HL-60 (cell line): Measurements from ENCODE around the gene STIM2.
A peak's percentile ranks its signal among the peaks of the same experiment; 100 is the strongest.

ENCODE experiments used
- DNase-seq, 2 experiments: peaks; one replicate each; pipeline ENCODE4 v3.0.0-alpha.2; 2010 to 2020; ENCODE audit warnings: low read depth in 1 of 2, low spot score in 1 of 2
- H3K27ac ChIP-seq: fragments of 250-450 bp; sonication (Bioruptor Pico); replicated peaks from 2 replicates; pipeline ENCODE4 v1.5.1; 2020; ENCODE audit warnings: mild to moderate bottlenecking, moderate library complexity
- H3K27me3 ChIP-seq: fragments of 250-450 bp; sonication (Bioruptor Pico); 2 replicates; pipeline ENCODE4 v1.5.1; 2021; ENCODE audit warnings: mild to moderate bottlenecking, moderate library complexity; ENCODE audit not compliant: insufficient read depth, poor library complexity, severe bottlenecking
- H3K4me3 ChIP-seq: replicated peaks from 2 replicates; pipeline ENCODE4 v1.5.1; 2011; ENCODE audit warnings: mild to moderate bottlenecking, control low read depth, low read length; ENCODE audit not compliant: insufficient read depth
- GABPA ChIP-seq: IDR thresholded peaks from 2 replicates; pipeline ENCODE4 v1.6.1; 2012; ENCODE audit warnings: low read depth
- POLR2AphosphoS5 ChIP-seq: IDR thresholded peaks from 2 replicates; pipeline ENCODE4 v1.6.1; 2012; ENCODE audit warnings: low read depth
- SPI1 ChIP-seq: IDR thresholded peaks from 2 replicates; pipeline ENCODE4 v1.6.1; 2012; ENCODE audit warnings: low read depth, mild to moderate bottlenecking, borderline replicate concordance
- TF ChIP-seq, protein P1 (sequence below): IDR thresholded peaks from 2 replicates; pipeline ENCODE4 v1.6.1; 2012; ENCODE audit warnings: low read depth; ENCODE audit not compliant: insufficient replicate concordance
- TF ChIP-seq, protein P2 (sequence below): IDR thresholded peaks from one replicate; pipeline ENCODE4 v1.5.1; 2011; ENCODE audit warnings: low read length, control low read depth, inconsistent platforms; ENCODE audit not compliant: insufficient read depth

STIM2 gene

DNA sequence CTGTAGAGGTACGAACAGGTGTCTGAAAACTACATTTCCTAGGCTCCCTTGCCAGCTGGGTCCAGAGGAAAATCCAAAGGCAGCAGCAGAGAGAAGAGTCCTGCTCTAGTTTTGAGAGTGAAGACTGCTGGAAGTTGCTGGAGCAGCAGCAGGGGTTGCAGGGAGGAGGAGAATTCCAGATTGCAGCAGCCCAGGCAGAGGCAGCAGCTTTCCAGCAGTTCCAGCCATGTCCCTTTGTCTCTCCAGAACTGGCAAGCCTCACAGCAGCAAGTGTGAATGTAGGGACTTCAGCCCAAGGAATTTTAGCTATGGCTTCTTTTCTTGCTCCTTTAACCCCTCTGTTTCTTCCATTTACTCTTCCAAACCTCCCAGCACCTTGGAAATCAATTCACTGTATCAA is 24.1 kb upstream of the STIM2 start:
- Histone ChIP-seq H3K4me3 (no peak overlapping the region), H3K27me3 (no peaks in the 10 kb centered on the region), H3K27ac (no peak overlapping the region)
- DNase-seq: no peak
- TF ChIP-seq, protein P1, sequence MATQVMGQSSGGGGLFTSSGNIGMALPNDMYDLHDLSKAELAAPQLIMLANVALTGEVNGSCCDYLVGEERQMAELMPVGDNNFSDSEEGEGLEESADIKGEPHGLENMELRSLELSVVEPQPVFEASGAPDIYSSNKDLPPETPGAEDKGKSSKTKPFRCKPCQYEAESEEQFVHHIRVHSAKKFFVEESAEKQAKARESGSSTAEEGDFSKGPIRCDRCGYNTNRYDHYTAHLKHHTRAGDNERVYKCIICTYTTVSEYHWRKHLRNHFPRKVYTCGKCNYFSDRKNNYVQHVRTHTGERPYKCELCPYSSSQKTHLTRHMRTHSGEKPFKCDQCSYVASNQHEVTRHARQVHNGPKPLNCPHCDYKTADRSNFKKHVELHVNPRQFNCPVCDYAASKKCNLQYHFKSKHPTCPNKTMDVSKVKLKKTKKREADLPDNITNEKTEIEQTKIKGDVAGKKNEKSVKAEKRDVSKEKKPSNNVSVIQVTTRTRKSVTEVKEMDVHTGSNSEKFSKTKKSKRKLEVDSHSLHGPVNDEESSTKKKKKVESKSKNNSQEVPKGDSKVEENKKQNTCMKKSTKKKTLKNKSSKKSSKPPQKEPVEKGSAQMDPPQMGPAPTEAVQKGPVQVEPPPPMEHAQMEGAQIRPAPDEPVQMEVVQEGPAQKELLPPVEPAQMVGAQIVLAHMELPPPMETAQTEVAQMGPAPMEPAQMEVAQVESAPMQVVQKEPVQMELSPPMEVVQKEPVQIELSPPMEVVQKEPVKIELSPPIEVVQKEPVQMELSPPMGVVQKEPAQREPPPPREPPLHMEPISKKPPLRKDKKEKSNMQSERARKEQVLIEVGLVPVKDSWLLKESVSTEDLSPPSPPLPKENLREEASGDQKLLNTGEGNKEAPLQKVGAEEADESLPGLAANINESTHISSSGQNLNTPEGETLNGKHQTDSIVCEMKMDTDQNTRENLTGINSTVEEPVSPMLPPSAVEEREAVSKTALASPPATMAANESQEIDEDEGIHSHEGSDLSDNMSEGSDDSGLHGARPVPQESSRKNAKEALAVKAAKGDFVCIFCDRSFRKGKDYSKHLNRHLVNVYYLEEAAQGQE: no peak
- TF ChIP-seq POLR2AphosphoS5 (no peak), SPI1 (no peak)

DNA sequence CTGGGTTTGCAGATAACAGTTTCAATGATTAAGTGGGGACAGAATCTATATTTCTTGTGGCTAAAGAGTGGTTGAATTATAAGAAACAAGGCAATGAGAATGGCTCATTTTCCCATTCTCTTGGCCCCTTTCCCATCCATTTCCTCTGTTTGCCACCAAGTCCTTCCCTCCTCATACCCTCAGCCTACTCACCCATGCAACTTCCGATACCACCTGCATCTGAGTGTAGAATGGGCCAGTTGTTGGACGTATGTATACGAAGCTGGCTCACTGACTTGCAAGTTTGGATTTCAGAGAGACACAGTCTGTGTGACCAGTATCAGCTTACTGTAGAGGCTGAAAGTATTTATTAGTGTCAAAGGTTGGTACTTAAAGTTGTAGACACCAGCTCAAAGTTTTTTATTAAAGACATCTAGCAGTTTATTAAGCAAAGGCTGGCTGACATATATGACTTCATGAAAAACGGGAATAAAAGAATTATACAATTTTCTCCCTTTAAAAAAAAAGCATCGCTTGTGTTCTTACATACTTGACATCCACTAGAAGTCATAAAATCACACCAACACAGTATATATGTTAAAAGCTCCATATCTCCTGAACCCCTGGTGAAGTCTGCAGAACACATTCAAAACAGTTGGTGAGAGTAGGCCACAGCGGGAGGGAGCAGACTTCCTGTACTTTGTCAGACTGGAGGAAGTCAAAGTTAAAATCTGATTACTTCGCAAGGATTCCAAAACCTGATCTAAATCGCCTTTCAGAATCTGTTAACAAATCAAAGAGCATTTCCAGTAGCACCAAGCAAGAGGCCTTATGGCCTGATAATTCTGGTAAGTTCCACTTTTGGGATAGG is 22.4 kb upstream of the STIM2 start:
- TF ChIP-seq, protein P2, sequence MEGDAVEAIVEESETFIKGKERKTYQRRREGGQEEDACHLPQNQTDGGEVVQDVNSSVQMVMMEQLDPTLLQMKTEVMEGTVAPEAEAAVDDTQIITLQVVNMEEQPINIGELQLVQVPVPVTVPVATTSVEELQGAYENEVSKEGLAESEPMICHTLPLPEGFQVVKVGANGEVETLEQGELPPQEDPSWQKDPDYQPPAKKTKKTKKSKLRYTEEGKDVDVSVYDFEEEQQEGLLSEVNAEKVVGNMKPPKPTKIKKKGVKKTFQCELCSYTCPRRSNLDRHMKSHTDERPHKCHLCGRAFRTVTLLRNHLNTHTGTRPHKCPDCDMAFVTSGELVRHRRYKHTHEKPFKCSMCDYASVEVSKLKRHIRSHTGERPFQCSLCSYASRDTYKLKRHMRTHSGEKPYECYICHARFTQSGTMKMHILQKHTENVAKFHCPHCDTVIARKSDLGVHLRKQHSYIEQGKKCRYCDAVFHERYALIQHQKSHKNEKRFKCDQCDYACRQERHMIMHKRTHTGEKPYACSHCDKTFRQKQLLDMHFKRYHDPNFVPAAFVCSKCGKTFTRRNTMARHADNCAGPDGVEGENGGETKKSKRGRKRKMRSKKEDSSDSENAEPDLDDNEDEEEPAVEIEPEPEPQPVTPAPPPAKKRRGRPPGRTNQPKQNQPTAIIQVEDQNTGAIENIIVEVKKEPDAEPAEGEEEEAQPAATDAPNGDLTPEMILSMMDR: no peak
- TF ChIP-seq POLR2AphosphoS5: no peak
- no peak for TF ChIP-seq GABPA
- TF ChIP-seq, protein P1: no peak
- no peak for TF ChIP-seq SPI1
- H3K27me3 ChIP-seq: no peaks in the 10 kb centered on the region
- DNase-seq: peak in 1 of 2 experiments; percentile 16
- H3K4me3 ChIP-seq: no peak overlapping the region
- no peak overlapping the region for H3K27ac ChIP-seq

DNA sequence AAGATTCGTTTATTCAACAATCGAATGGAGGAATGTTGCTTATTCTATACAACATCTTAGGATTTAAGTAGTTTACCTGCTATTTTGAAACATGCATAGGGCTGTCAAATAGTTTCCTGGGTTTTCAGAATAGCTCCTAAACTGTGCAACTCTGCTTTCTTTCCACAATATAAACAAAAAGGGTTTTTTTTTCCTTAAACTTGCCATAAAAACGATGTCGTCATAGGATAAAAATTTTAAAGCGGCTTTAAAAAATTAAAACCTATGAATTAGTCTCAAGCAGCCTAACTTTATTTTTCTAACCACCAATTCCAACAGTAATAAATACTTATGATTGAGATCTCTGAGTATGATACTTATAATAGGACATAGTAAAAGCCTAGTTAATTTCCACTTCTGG is 21.6 kb upstream of the STIM2 start:
- Histone ChIP-seq H3K27ac (no peak overlapping the region), H3K27me3 (no peaks in the 10 kb centered on the region), H3K4me3 (no peak overlapping the region)
- DNase-seq: no peak
- TF ChIP-seq, protein P2: no peak
- no peak for TF ChIP-seq POLR2AphosphoS5
- TF ChIP-seq, protein P1: no peak
- no peak for TF ChIP-seq SPI1
- TF ChIP-seq GABPA: no peak
